DOHH2 (cell line): ENCODE measurements around the gene B3GALNT2.
"Not testable (repeated sequence)": the region's sequence is repeated elsewhere in the genome, so short reads cannot be mapped to it uniquely, and the experiment has no call there.

Experiments
- H3F3A ChIP-seq: fragments of 200-600 bp; sonication (generic), shearing (Covaris generic); 2 replicates; pipeline ENCODE4 v1.6.0; 2016; ENCODE audit warnings: antibody characterized with exemption, mild to moderate bottlenecking; ENCODE audit not compliant: control insufficient read depth, insufficient read depth
- H3K27ac ChIP-seq: fragments of 200-600 bp; sonication (generic); 2 replicates; pipeline ENCODE4 v1.5.1; 2014; ENCODE audit warnings: low read depth, mild to moderate bottlenecking, low read length, moderate library complexity
- H3K27me3 ChIP-seq: fragments of 200-600 bp; sonication (generic); 2 replicates; pipeline ENCODE4 v1.6.1; 2014; ENCODE audit warnings: mild to moderate bottlenecking, low read length, mixed read lengths; ENCODE audit not compliant: control insufficient read depth
- H3K36me3 ChIP-seq: fragments of 200-600 bp; sonication (generic); 2 replicates; pipeline ENCODE4 v1.6.1; 2014; ENCODE audit warnings: mild to moderate bottlenecking, low read length, moderate library complexity, mixed read lengths; ENCODE audit not compliant: control insufficient read depth
- H3K4me1 ChIP-seq: fragments of 200-600 bp; sonication (generic); 2 replicates; pipeline ENCODE4 v1.6.1; 2014; ENCODE audit warnings: mild to moderate bottlenecking, low read length, mixed read lengths; ENCODE audit not compliant: control insufficient read depth
- H3K4me2 ChIP-seq: fragments of 200-600 bp; sonication (generic); 2 replicates; pipeline ENCODE4 v1.6.0; 2014; ENCODE audit warnings: mild to moderate bottlenecking, low read length, moderate library complexity
- H3K4me3 ChIP-seq: fragments of 200-600 bp; sonication (generic); 2 replicates; pipeline ENCODE4 v1.5.1; 2014; ENCODE audit warnings: mild to moderate bottlenecking, low read length, mixed read lengths
- H3K79me2 ChIP-seq: fragments of 200-600 bp; sonication (generic); 2 replicates; pipeline ENCODE4 v1.6.1; 2014; ENCODE audit warnings: mild to moderate bottlenecking, low read length, mixed read lengths; ENCODE audit not compliant: control insufficient read depth
- H3K9me2 ChIP-seq: fragments of 200-600 bp; sonication (generic); replicated peaks from 2 replicates; pipeline ENCODE4 v1.6.1; 2014; ENCODE audit warnings: mild to moderate bottlenecking, low read length, mixed read lengths; ENCODE audit not compliant: control insufficient read depth
- H3K9me3 ChIP-seq: fragments of 200-600 bp; sonication (generic); 2 replicates; pipeline ENCODE4 v1.6.1; 2014; ENCODE audit warnings: antibody characterized with exemption, low read length, mixed read lengths; ENCODE audit not compliant: control insufficient read depth, insufficient read depth
- H4K20me1 ChIP-seq: fragments of 200-600 bp; sonication (generic); 2 replicates; pipeline ENCODE4 v1.6.0; 2014; ENCODE audit warnings: low read depth, mild to moderate bottlenecking, antibody characterized with exemption, low read length, moderate library complexity; ENCODE audit not compliant: control insufficient read depth, insufficient read depth
- CTCF ChIP-seq: fragments of 200-600 bp; sonication (generic); IDR thresholded peaks from one replicate; pipeline ENCODE4 v1.5.1; 2014; ENCODE audit warnings: antibody characterized with exemption, mild to moderate bottlenecking, low read depth, low read length; ENCODE audit not compliant: poor library complexity, severe bottlenecking
- EZH2phosphoT487 ChIP-seq: fragments of 200-600 bp; sonication (generic); IDR thresholded peaks from 2 replicates; pipeline ENCODE4 v1.6.1; 2017; ENCODE audit warnings: borderline replicate concordance, mild to moderate bottlenecking, antibody characterized with exemption, low read length, moderate library complexity, mixed read lengths

B3GALNT2 gene

DNA sequence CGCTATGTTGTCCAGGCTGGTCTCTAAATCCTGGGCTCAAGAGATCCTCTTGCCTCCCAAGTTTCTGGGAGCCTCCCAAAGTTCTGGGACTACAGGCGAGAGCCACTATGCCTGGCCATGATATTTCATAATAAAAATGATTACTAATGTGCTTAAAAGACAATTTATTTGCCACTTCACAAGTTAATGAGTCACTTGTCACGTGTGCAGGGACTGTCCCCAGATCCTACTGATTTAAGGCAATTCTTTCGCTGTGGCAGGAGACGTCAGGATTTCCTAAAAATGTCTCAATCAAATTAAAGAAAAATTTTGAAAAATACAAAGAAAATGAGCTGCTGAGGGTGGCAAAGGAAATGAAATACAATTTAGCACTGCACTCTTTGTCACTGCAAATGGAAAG lies 43.5 kb downstream of the B3GALNT2 start:
- H3K9me3 ChIP-seq: no peaks in the 10 kb centered on the region
- no peaks in the 10 kb centered on the region for H3K79me2 ChIP-seq

GRCh38 chr1:235457856-235458255 lies 46.4 kb downstream of the B3GALNT2 start:
- not testable (repeated sequence) for H4K20me1 ChIP-seq, H3K4me2 ChIP-seq, H3K36me3 ChIP-seq, H3F3A ChIP-seq, H3K27ac ChIP-seq, H3K4me3 ChIP-seq, H3K9me3 ChIP-seq, H3K9me2 ChIP-seq, H3K79me2 ChIP-seq, H3K4me1 ChIP-seq, H3K27me3 ChIP-seq

More for the DNA sequence above, 43.5 kb downstream of the B3GALNT2 start:
- no peak for TF ChIP-seq CTCF
- TF ChIP-seq EZH2phosphoT487: no peak
- Histone ChIP-seq H3K27me3 (no peaks in the 10 kb centered on the region), H3K9me2 (no peaks in the 10 kb centered on the region), H4K20me1 (no peaks in the 10 kb centered on the region), H3K4me1 (no peaks in the 10 kb centered on the region), H3K36me3 (no peaks in the 10 kb centered on the region), H3K4me3 (no peak overlapping the region), H3F3A (no peaks in the 10 kb centered on the region), H3K27ac (no peak overlapping the region), H3K4me2 (no peak overlapping the region)

DNA sequence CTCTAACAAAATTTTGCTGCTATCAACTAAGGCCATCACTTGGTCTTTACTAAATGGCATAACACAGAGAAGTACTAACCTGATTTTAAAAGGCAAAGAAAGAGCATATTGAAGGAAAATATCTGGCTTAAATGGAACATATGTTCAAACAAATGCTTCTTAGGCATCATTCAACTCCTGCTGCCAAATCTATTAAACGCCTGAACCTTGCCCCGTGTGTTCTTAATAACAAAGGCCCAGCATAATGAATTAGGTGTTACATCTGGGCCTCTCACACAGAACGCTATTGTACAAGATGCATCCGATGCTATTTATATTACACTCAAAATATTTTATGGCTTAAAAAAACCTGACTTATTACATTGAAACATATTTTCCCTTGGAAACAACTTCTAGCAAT lies 48.4 kb downstream of the B3GALNT2 start:
- Histone ChIP-seq H3F3A (no peaks in the 10 kb centered on the region), H3K79me2 (no peaks in the 10 kb centered on the region), H3K4me3 (no peak overlapping the region), H3K36me3 (peaks cover 13% of the 10 kb centered on the region), H3K27ac (no peak overlapping the region), H3K9me3 (no peaks in the 10 kb centered on the region), H3K9me2 (no peaks in the 10 kb centered on the region), H4K20me1 (no peaks in the 10 kb centered on the region), H3K4me2 (no peak overlapping the region), H3K4me1 (no peaks in the 10 kb centered on the region), H3K27me3 (no peaks in the 10 kb centered on the region)
- TF ChIP-seq CTCF (no peak), EZH2phosphoT487 (no peak)

GRCh38 chr1:235455097-235455496 lies 49.2 kb downstream of the B3GALNT2 start:
- Histone ChIP-seq H3K4me1 (no peaks in the 10 kb centered on the region), H3K79me2 (no peaks in the 10 kb centered on the region), H3K36me3 (peaks cover 20% of the 10 kb centered on the region), H3K9me2 (no peaks in the 10 kb centered on the region), H3K27me3 (no peaks in the 10 kb centered on the region), H3K4me3 (no peak overlapping the region), H4K20me1 (no peaks in the 10 kb centered on the region), H3F3A (no peaks in the 10 kb centered on the region), H3K4me2 (no peak overlapping the region), H3K9me3 (no peaks in the 10 kb centered on the region), H3K27ac (no peak overlapping the region)
- TF ChIP-seq CTCF (no peak), EZH2phosphoT487 (no peak)
